AG04450 (cell line): ENCODE measurements around the gene PLA2G4B. TPM values are rescaled to one million over a fixed set of nuclear protein-coding genes. Genes with fewer than 3 reads are reported as not detected.

Experiments
- CTCF ChIA-PET: fragments of 300-600, 350-600 bp; formaldehyde crosslinking; extraction: SDS; loops from one replicate; lab custom pipeline; 2022; ENCODE audit warnings: antibody characterized with exemption, inconsistent platforms; lab: Charles Lee
- POLR2A ChIA-PET: fragments of 350-600 bp; formaldehyde crosslinking; extraction: SDS; loops from one replicate; lab custom pipeline; 2021; ENCODE audit warnings: antibody characterized with exemption, inconsistent platforms; lab: Yijun Ruan, JAX
- DNase-seq: peaks from one replicate; pipeline ENCODE4 v3.0.0-alpha.2; 2011; ENCODE audit warnings: low read depth, low spot score
- H3K27ac ChIP-seq: one replicate; pipeline ENCODE4 v1.5.1; 2012; ENCODE audit warnings: low read depth, low read length, control low read depth
- H3K27me3 ChIP-seq: one replicate; pipeline ENCODE4 v1.6.0; 2012; ENCODE audit warnings: low read length; ENCODE audit not compliant: control insufficient read depth, insufficient read depth
- H3K4me3 ChIP-seq: 2 replicates; pipeline ENCODE4 v1.5.1; 2011; ENCODE audit warnings: mild to moderate bottlenecking, low read depth, low read length, control low read depth
- H3K9me3 ChIP-seq: 2 replicates; pipeline ENCODE4 v1.5.1; 2012; ENCODE audit warnings: low read length; ENCODE audit not compliant: control insufficient read depth, insufficient read depth
- polyA plus RNA-seq: library from polyadenylated mRNA; depleted of rRNA; stranded (reverse); fragments of >200 nt; gene quantifications from 2 replicates; pipeline ENCODE4 v1.2.3, GENCODE V29; 2011
- TF ChIP-seq, protein P1 (sequence below): IDR thresholded peaks from 2 replicates; pipeline ENCODE4 v1.5.1; 2011; ENCODE audit warnings: low read depth, low read length, control low read depth, inconsistent platforms

PLA2G4B gene
- polyA plus RNA-seq, 1 experiment: 1.3 TPM

GRCh38 chr15:41814534-41814933, 24.1 kb upstream of the PLA2G4B start:
- Histone ChIP-seq H3K9me3 (no peaks in the 10 kb centered on the region), H3K27ac (no peak overlapping the region), H3K27me3 (no peaks in the 10 kb centered on the region), H3K4me3 (no peak overlapping the region)
- TF ChIP-seq, protein P1, sequence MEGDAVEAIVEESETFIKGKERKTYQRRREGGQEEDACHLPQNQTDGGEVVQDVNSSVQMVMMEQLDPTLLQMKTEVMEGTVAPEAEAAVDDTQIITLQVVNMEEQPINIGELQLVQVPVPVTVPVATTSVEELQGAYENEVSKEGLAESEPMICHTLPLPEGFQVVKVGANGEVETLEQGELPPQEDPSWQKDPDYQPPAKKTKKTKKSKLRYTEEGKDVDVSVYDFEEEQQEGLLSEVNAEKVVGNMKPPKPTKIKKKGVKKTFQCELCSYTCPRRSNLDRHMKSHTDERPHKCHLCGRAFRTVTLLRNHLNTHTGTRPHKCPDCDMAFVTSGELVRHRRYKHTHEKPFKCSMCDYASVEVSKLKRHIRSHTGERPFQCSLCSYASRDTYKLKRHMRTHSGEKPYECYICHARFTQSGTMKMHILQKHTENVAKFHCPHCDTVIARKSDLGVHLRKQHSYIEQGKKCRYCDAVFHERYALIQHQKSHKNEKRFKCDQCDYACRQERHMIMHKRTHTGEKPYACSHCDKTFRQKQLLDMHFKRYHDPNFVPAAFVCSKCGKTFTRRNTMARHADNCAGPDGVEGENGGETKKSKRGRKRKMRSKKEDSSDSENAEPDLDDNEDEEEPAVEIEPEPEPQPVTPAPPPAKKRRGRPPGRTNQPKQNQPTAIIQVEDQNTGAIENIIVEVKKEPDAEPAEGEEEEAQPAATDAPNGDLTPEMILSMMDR: no peak
- DNase-seq: no peak
- CTCF ChIA-PET: interaction anchor here (15.8 kb wide), 1 partner anchor 37 kb away, joined by 362 read pairs; the partner anchor contains the start of gene MAPKBP1
- POLR2A ChIA-PET: no interaction called here

GRCh38 chr15:41816788-41817187, 21.9 kb upstream of the PLA2G4B start:
- CTCF ChIA-PET: interaction anchor here (2.1 kb wide), 1 partner anchor 45 kb away, joined by 6 read pairs; no protein-coding TSS in a partner anchor
- no peak for DNase-seq
- H3K27me3 ChIP-seq: no peaks in the 10 kb centered on the region
- POLR2A ChIA-PET: no interaction called here
- H3K27ac ChIP-seq: no peak overlapping the region
- H3K4me3 ChIP-seq: no peak overlapping the region
- TF ChIP-seq, protein P1: no peak
- no peaks in the 10 kb centered on the region for H3K9me3 ChIP-seq

GRCh38 chr15:41817327-41817726, 21.3 kb upstream of the PLA2G4B start:
- no peaks in the 10 kb centered on the region for H3K27me3 ChIP-seq
- no peak overlapping the region for H3K27ac ChIP-seq
- H3K9me3 ChIP-seq: no peaks in the 10 kb centered on the region
- TF ChIP-seq, protein P1: no peak
- DNase-seq: no peak
- CTCF ChIA-PET: interaction anchor here (2.1 kb wide), 1 partner anchor 45 kb away, joined by 6 read pairs; no protein-coding TSS in a partner anchor
- POLR2A ChIA-PET: interaction anchor here (0.6 kb wide), 1 partner anchor 33 kb away, joined by 6 read pairs; no protein-coding TSS in a partner anchor
- H3K4me3 ChIP-seq: no peak overlapping the region

DNA sequence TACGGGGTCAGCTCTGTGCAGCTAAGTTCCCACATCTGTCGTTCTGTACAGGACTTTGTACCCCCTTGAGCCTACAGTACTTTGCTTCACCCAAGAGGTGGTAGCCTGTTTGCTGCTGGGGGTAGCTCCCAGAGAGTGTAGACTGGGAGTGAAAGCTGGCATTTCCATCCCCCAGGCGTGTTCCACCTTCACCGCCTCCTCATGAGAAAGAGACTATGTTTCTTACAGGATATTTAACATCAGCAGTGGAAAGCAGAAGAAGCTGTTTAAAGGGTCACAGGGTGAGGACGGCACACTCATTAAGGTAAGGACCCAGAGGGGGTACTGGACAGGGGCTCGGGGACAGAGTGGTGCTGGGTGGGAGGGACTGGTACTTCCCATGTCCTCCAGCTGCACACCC, 20.9 kb upstream of the PLA2G4B start:
- H3K4me3 ChIP-seq: no peak overlapping the region
- ChIA-PET CTCF (interaction anchor here (1.0 to 2.1 kb wide), 3 partner anchors 44 to 87 kb away, joined by 4 to 6 read pairs (median 4); partner anchors contain the start of gene MAPKBP1), POLR2A (no interaction called here)
- no peaks in the 10 kb centered on the region for H3K27me3 ChIP-seq
- TF ChIP-seq, protein P1: no peak
- DNase-seq: no peak
- H3K9me3 ChIP-seq: no peaks in the 10 kb centered on the region
- H3K27ac ChIP-seq: no peak overlapping the region

DNA sequence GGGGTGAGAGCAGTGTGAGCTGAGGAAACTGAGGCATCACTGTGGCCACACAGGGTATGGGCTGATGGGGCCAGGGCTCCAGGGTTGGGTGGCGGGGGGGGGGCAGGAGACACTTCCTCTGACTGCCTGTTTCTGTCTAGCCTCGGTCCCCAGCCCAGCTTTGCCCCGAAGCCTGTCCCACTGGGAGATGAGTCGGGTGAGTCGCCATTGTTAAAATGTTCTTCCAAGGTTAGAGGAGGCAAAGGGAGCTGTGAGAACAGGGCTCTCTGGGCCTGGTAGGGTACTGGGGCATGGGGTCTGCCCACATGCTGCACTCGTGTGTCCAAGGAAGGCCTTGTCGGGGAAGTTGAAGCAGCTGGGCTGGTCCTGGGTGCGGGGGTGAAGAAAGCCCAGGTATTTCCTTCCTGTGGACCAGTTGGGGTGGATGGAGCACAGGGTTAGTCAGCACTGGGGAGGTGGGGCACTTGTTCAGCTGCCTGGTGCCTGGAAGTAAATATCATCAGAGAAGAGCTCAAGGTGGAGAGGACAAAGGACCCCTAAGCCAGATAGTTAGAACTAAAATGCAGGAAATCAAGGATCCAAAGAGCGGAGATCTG, 19.1 kb upstream of the PLA2G4B start:
- DNase-seq: no peak
- CTCF ChIA-PET: interaction anchor here (0.6 to 1.4 kb wide), 3 partner anchors 45 to 234 kb away, joined by 3 to 5 read pairs (median 3); partner anchors contain the start of gene MAPKBP1
- Histone ChIP-seq H3K27ac (no peak overlapping the region), H3K4me3 (no peak overlapping the region), H3K27me3 (no peaks in the 10 kb centered on the region), H3K9me3 (no peaks in the 10 kb centered on the region)
- TF ChIP-seq, protein P1: no peak
- POLR2A ChIA-PET: interaction anchor here (0.7 kb wide), 1 partner anchor 261 kb away, joined by 5 read pairs; no protein-coding TSS in a partner anchor
